ENCODE measurements around the gene STEAP1B. TPM values are rescaled to one million over a fixed set of nuclear protein-coding genes. Genes with fewer than 3 reads are reported as not detected.

STEAP1B gene
- total RNA-seq, 2 experiments from 2014 or later, result not detected

GRCh38 chr7:22469371-22470143 is 30.4 kb downstream of the STEAP1B start:
- Histone ChIP-seq H3K27me3 (ENCODE audit: control insufficient read depth in 1 of 2, insufficient read depth in 2 of 2, low read length in 2 of 2) (no peaks in the 10 kb centered on the region), H3K4me1 (ENCODE audit: insufficient read depth, low read length) (no peaks in the 10 kb centered on the region), H3K9me3 (ENCODE audit: control insufficient read depth in 1 of 2, insufficient read depth in 1 of 2, low read length in 2 of 2) (no peaks in the 10 kb centered on the region), H3K36me3 (ENCODE audit: insufficient read depth, low read length) (no peaks in the 10 kb centered on the region), H3K4me3 (ENCODE audit: low read length) (no peak overlapping the region), H3K27ac (ENCODE audit: low read depth in 1 of 2, low read length in 2 of 2) (no peak overlapping the region)
- ATAC-seq (ENCODE audit: poor library complexity) (no peak), DNase-seq (no peak)
- CTCF ChIA-PET, result no interaction called here
- intact Hi-C loops (cut with DNase I, micrococcal nuclease), result loop anchor here in 1 of 2 experiments (5.0 kb wide), 1 partner anchor 412 kb away; no protein-coding TSS in a partner anchor
- no peak for TF ChIP-seq CTCF (IDR thresholded peaks at IDR 0.05)
- H3K4me3 Mint-ChIP-seq, result no peak overlapping the region
- no peaks in the 10 kb centered on the region for H3K36me3 Mint-ChIP-seq (ENCODE audit: low read depth)
- H3K9me3 Mint-ChIP-seq, result no peaks in the 10 kb centered on the region
- H3K27ac Mint-ChIP-seq, result no peak overlapping the region
- POLR2A ChIA-PET, result no interaction called here
- no peaks in the 10 kb centered on the region for H3K27me3 Mint-ChIP-seq
- no peaks in the 10 kb centered on the region for H3K4me1 Mint-ChIP-seq (ENCODE audit: low read depth)

DNA sequence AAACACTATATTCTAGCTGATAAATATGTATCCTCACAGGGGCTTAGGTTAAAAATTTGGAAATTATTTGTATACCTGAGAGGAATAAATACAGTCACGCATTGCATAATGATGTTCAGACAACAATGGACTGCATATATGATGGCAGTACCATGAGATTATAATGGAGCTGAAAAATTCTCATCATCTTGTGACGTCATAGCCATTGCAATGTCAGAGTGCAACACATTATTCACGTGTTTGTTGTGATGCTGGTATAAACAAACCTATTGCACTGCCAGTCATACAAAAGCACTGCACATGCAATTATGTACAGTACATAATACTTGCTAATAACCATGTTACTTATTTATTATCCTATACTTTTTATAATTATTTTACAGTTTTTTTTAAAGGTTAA is 31.4 kb downstream of the STEAP1B start:
- H3K27ac Mint-ChIP-seq, result no peak overlapping the region
- ChIA-PET POLR2A (no interaction called here), CTCF (no interaction called here)
- H3K4me3 ChIP-seq (ENCODE audit: low read length), result no peak overlapping the region
- intact Hi-C loops (cut with DNase I, micrococcal nuclease), result no loop called here
- TF ChIP-seq CTCF (IDR thresholded peaks at IDR 0.05), result no peak
- H3K27me3 Mint-ChIP-seq, result no peaks in the 10 kb centered on the region
- H3K4me1 Mint-ChIP-seq (ENCODE audit: low read depth), result no peaks in the 10 kb centered on the region
- no peaks in the 10 kb centered on the region for H3K36me3 Mint-ChIP-seq (ENCODE audit: low read depth)
- no peaks in the 10 kb centered on the region for H3K9me3 ChIP-seq (ENCODE audit: control insufficient read depth in 1 of 2, insufficient read depth in 1 of 2, low read length in 2 of 2)
- no peaks in the 10 kb centered on the region for H3K27me3 ChIP-seq (ENCODE audit: control insufficient read depth in 1 of 2, insufficient read depth in 2 of 2, low read length in 2 of 2)
- no peaks in the 10 kb centered on the region for H3K36me3 ChIP-seq (ENCODE audit: insufficient read depth, low read length)
- ATAC-seq (ENCODE audit: poor library complexity) (no peak), DNase-seq (no peak)
- H3K4me1 ChIP-seq (ENCODE audit: insufficient read depth, low read length), result no peaks in the 10 kb centered on the region
- H3K4me3 Mint-ChIP-seq, result no peak overlapping the region
- H3K27ac ChIP-seq (ENCODE audit: low read depth in 1 of 2, low read length in 2 of 2), result no peak overlapping the region
- no peaks in the 10 kb centered on the region for H3K9me3 Mint-ChIP-seq

- Mint-ChIP-seq H3K4me1 (ENCODE audit: low read depth) (no peaks in the 10 kb centered on the region), H3K27ac (no peak overlapping the region), H3K27me3 (no peaks in the 10 kb centered on the region), H3K36me3 (ENCODE audit: low read depth) (no peaks in the 10 kb centered on the region), H3K9me3 (no peaks in the 10 kb centered on the region), H3K4me3 (no peak overlapping the region)
- no peaks in the 10 kb centered on the region for H3K36me3 ChIP-seq (ENCODE audit: insufficient read depth, low read length)
- no peak for DNase-seq
- H3K4me1 ChIP-seq (ENCODE audit: insufficient read depth, low read length), result no peaks in the 10 kb centered on the region
- no peaks in the 10 kb centered on the region for H3K9me3 ChIP-seq (ENCODE audit: control insufficient read depth in 1 of 2, insufficient read depth in 1 of 2, low read length in 2 of 2)
- TF ChIP-seq CTCF (IDR thresholded peaks at IDR 0.05), result no peak
- H3K4me3 ChIP-seq (ENCODE audit: low read length), result no peak overlapping the region
- ChIA-PET POLR2A (no interaction called here), CTCF (no interaction called here)
- no peaks in the 10 kb centered on the region for H3K27me3 ChIP-seq (ENCODE audit: control insufficient read depth in 1 of 2, insufficient read depth in 2 of 2, low read length in 2 of 2)
- intact Hi-C loops (cut with DNase I, micrococcal nuclease), result no loop called here
- ATAC-seq (ENCODE audit: poor library complexity), result no peak
- H3K27ac ChIP-seq (ENCODE audit: low read depth in 1 of 2, low read length in 2 of 2), result no peak overlapping the region
These were observed 35.7 kb downstream of the STEAP1B start for GRCh38 chr7:22464299-22464698.

Data from CD4-positive, alpha-beta T cell (primary cell).